ENCODE measurements around the gene HSD3B7. TPM values are rescaled to one million over a fixed set of nuclear protein-coding genes. Genes with fewer than 3 reads are reported as not detected.

Gene HSD3B7
- total RNA-seq, 2 donors from 2014 or later = 10.3 to 10.7 TPM

DNA sequence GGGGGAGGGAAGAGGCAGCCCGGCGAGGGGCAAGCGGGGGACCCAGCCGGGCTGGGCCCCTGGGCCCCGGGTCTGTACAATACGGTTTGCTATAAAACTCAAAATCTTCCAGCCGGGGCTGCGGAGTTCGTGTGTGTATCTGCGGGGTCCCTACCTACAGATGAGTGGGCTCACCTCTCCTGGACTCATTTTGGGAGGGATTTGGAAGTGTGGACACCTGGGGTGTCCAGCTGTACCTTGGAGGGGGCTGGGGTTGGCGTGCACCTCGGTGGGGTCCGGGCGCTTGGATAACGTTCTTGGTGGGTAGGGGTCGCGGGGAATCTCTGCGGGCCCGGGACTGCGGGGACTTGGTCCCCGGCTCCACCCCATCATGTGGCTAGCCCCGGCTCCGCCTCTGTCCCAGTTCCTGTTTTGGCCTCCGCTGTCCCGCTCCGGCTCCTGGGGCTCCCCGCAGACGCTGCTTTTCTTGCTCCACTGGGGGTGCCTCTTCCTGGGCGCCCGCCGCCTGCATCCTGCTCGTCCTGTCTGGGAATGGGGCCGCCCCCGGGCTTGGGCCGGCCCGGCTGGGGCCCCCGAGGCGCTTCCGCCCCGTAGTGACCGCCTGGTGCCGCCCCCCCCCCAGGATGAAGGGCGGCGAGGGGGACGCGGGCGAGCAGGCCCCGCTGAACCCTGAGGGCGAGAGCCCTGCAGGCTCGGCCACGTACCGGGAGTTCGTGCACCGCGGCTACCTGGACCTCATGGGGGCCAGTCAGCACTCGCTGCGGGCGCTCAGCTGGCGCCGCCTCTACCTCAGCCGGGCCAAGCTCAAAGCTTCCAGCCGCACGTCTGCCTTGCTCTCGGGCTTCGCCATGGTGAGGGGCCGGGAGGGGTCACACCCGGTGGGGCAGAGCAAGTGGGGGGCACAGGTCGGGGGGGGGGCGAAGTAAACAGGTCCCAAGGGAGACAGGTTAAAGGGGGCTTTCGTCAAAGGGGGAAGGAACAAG, 36.0 kb upstream of the HSD3B7 start, which contains the start of gene ORAI3:
Gene ORAI3 (plus strand): TSS at position 402 of the 983 bp plus-strand sequence. CDS start 222 bp downstream, at position 624.
- peak; percentile 81 for DNase-seq (ENCODE audit: low spot score)
- Histone ChIP-seq H3K36me3 (no peaks in the 10 kb centered on the region), H3K4me1 (replicated peaks) (peaks cover 16% of the 10 kb centered on the region), H3K4me3 (peak within 1 kb of the TSS; percentile 93 to 98), H3K9me3 (no peaks in the 10 kb centered on the region), H3K27me3 (replicated peaks; ENCODE audit: insufficient read depth) (no peaks in the 10 kb centered on the region), H3K27ac (peak within 1 kb of the TSS; percentile 95)
- TF ChIP-seq POLR2A (IDR thresholded peaks at IDR 0.05) = peak; percentile 84
- TF ChIP-seq POLR2AphosphoS5 (IDR thresholded peaks at IDR 0.05) = peak; percentile 81
- TF ChIP-seq, protein P1, sequence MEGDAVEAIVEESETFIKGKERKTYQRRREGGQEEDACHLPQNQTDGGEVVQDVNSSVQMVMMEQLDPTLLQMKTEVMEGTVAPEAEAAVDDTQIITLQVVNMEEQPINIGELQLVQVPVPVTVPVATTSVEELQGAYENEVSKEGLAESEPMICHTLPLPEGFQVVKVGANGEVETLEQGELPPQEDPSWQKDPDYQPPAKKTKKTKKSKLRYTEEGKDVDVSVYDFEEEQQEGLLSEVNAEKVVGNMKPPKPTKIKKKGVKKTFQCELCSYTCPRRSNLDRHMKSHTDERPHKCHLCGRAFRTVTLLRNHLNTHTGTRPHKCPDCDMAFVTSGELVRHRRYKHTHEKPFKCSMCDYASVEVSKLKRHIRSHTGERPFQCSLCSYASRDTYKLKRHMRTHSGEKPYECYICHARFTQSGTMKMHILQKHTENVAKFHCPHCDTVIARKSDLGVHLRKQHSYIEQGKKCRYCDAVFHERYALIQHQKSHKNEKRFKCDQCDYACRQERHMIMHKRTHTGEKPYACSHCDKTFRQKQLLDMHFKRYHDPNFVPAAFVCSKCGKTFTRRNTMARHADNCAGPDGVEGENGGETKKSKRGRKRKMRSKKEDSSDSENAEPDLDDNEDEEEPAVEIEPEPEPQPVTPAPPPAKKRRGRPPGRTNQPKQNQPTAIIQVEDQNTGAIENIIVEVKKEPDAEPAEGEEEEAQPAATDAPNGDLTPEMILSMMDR (IDR thresholded peaks at IDR 0.05) = peak in 1 of 4 experiments; percentile 10
- WGBS = under 1% methylated on average over 46 of the region's 70 CpGs
- intact Hi-C loops (cut with DNase I) = no loop called here

DNA sequence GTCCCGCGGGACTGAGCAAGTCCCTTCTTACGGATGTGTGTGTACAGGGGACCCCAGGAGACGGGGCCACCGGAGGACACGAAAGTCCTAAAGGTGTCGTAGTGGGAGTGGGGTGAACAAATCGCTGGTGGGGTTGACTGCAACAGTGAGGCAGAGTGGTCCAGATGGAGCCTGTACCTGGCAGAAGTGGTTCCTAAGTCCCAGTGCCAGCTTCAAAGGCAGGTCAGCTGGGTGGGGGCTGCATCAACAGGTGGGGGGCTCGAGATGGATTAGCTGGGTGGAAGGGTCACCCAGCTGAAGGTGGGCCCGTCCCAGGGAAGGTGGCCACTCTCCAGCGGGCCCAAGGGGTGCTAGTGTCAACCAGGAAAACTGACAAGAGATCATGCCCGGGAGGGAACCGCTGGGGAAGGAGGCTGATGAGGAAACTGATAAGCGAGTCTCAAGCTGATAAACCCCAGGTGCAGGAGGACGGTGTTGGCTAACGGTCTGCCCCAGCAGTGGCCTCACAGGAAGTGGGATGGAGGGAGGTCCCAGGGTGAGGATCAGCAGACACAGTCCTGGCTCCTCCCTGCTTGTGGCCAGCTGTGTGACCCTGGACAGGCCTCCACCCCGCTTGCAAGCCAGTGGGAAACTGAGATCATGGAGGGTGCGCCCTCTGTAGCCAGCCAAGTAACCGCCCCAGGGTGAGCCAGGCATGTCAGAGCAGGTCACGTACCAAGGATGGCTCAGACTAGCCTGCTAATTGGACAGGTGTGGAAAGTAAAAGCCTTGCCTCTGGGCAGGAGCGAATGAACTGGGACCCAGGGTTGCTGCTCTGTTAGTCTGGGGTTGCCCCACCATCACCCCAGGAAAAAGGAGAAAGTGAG, 35.1 kb upstream of the HSD3B7 start:
- 2% methylated on average over 21 of the region's 21 CpGs for WGBS
- DNase-seq (ENCODE audit: low spot score) = peak; percentile 77
- Histone ChIP-seq H3K27me3 (replicated peaks; ENCODE audit: insufficient read depth) (no peaks in the 10 kb centered on the region), H3K27ac (peak overlapping the region; percentile 95), H3K4me3 (peak overlapping the region; percentile 93 to 98), H3K36me3 (no peaks in the 10 kb centered on the region), H3K4me1 (replicated peaks) (peaks cover 16% of the 10 kb centered on the region), H3K9me3 (no peaks in the 10 kb centered on the region)
- TF ChIP-seq, protein P1 (IDR thresholded peaks at IDR 0.05) = peak in 1 of 4 experiments; percentile 5
- TF ChIP-seq POLR2A (IDR thresholded peaks at IDR 0.05) (peak; percentile 95), POLR2AphosphoS5 (IDR thresholded peaks at IDR 0.05) (peak; percentile 77)
- intact Hi-C loops (cut with DNase I) = loop anchor here (10.0 kb wide), 1 partner anchor 765 kb away; a partner anchor contains a TSS

DNA sequence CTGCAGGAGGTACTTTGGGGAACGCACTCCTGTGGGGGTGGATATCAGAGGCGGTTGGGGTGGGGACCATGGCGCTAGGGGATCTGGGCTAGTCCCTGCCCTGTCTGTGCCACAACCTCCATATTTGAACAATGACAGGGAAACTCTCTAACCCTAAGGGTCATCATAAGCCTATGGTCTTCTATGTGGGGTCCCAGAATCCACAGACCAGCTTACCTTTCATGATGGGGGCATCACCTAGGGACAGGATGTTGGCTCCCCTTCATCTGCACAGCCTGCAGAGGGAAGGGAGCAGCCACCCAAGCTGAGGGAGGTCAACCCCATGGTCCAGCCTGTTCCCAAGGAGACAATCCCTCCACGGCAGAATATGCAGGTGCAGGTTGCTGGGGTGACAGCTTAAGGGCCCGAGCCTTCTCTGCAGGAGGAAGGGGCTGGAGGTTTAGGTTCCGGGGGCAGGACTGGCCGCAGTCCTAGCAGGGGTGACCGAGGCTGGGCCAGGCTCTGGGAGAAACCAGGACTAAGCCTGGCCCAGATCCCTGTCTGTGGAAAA, 34.4 kb upstream of the HSD3B7 start:
- Histone ChIP-seq H3K9me3 (no peaks in the 10 kb centered on the region), H3K36me3 (no peaks in the 10 kb centered on the region), H3K27me3 (replicated peaks; ENCODE audit: insufficient read depth) (no peaks in the 10 kb centered on the region), H3K4me3 (peak overlapping the region; percentile 93 to 98), H3K27ac (peak overlapping the region; percentile 95), H3K4me1 (replicated peaks) (peaks cover 16% of the 10 kb centered on the region)
- TF ChIP-seq, protein P1 (IDR thresholded peaks at IDR 0.05) = no peak
- no peak for TF ChIP-seq POLR2AphosphoS5 (IDR thresholded peaks at IDR 0.05)
- intact Hi-C loops (cut with DNase I) = loop anchor here (10.0 kb wide), 1 partner anchor 764 kb away; a partner anchor contains a TSS
- no peak for DNase-seq (ENCODE audit: low spot score)
- WGBS = 53% methylated on average over 8 of the region's 8 CpGs

DNA sequence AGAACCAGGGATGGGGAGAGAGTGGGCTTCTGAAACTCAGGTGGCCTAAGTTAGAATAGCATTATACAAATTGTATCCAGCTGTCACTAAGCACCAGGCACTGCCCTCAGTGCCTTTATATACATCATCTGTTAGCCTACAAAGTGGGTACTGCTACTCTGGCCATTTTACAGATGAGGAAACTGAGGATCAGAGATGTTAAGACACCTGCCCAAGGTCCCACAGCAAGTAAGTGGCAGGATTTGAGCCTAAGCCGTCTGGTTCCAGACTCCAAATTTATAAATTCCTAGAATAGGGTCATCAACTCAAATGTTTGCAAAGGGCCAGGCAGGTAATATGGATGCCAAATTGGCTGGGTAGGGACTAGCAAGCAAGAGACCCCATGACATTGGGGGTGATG, 33.8 kb upstream of the HSD3B7 start:
- Histone ChIP-seq H3K27ac (peak overlapping the region; percentile 95), H3K4me1 (replicated peaks) (peaks cover 16% of the 10 kb centered on the region), H3K27me3 (replicated peaks; ENCODE audit: insufficient read depth) (no peaks in the 10 kb centered on the region), H3K9me3 (no peaks in the 10 kb centered on the region), H3K36me3 (no peaks in the 10 kb centered on the region), H3K4me3 (no peak overlapping the region)
- intact Hi-C loops (cut with DNase I) = loop anchor here (10.0 kb wide), 1 partner anchor 764 kb away; a partner anchor contains a TSS
- DNase-seq (ENCODE audit: low spot score) = no peak
- 22% methylated on average over 1 of the region's 1 CpG for WGBS
- no peak for TF ChIP-seq POLR2A (IDR thresholded peaks at IDR 0.05)

Measured in prostate gland (tissue), 2 donors.